K562 (cell line): ENCODE measurements around the gene HPN. TPM values are rescaled to one million over a fixed set of nuclear protein-coding genes. Genes with fewer than 3 reads are reported as not detected.

Experiments
- ATAC-seq: fragments of 200-7000 bp; cut with Tn5 transposase; 3 replicates; pipeline ENCODE4 v1.9.1; 2020; ENCODE audit warnings: moderate library complexity
- BruUV-seq: library from RNA; stranded (reverse); fragments of 400-500 nt; replicated peaks from 2 replicates; lab custom pipeline; 2021; lab: Mats Ljungman, UMichigan
- CTCF ChIA-PET: fragments of 300-600 bp; formaldehyde crosslinking; extraction: SDS; loops from one replicate; lab custom pipeline; 2021; ENCODE audit warnings: low intra/inter-chr PET ratio; lab: Yijun Ruan, JAX
- POLR2A ChIA-PET: fragments of 300-600, 350-650 bp; sonication (Branson Sonifier 250); formaldehyde crosslinking; extraction: SDS; loops from one replicate; lab custom pipeline; 2021; ENCODE audit warnings: antibody characterized with exemption, inconsistent platforms; lab: Yijun Ruan, JAX
- DNase-seq, 4 experiments: peaks; one replicate each; pipeline versions ENCODE4 v3.0.0 to v3.0.0-alpha.2; 2011 to 2018; ENCODE audit warnings: low spot score in 3 of 4, mixed read lengths in 3 of 4; ENCODE audit errors: extremely low read depth in 1 of 4
- FAIRE-seq: peaks from 2 replicates; lab custom pipeline; 2011; peaks lifted over from hg19 to GRCh38; lab: Jason Lieb, UNC
- H2AFZ ChIP-seq: 2 replicates; pipeline ENCODE4 v1.6.0; 2011; ENCODE audit warnings: low read depth, low read length, control low read depth, inconsistent platforms
- H3K27ac ChIP-seq: fragments of 200-600 bp; 3 replicates; pipeline ENCODE4 v1.8.0; 2011; ENCODE audit warnings: low read depth, mild to moderate bottlenecking, control low read depth, inconsistent platforms, low read length, moderate library complexity, mixed read lengths; ENCODE audit errors: extremely low read depth
- H3K27me3 ChIP-seq, 2 experiments: fragments of 300-600 bp in 1 of 2; 2 replicates in 1 of 2; 3 replicates in 1 of 2; pipeline versions ENCODE4 v1.6.0 to v1.8.0; 2011; ENCODE audit warnings: inconsistent platforms in 2 of 2, low read length in 2 of 2, mild to moderate bottlenecking in 1 of 2, mixed read lengths in 1 of 2, moderate library complexity in 1 of 2; ENCODE audit not compliant: control insufficient read depth in 2 of 2, insufficient read depth in 2 of 2
- H3K36me3 ChIP-seq: fragments of 300-600 bp; 3 replicates; pipeline ENCODE4 v1.8.0; 2011; ENCODE audit warnings: mild to moderate bottlenecking, low read length, inconsistent platforms; ENCODE audit not compliant: control insufficient read depth, insufficient read depth
- H3K4me1 ChIP-seq, 2 experiments: fragments of 200-600 bp in 1 of 2; replicated peaks in 1 of 2; 2 replicates in 1 of 2; 3 replicates in 1 of 2; pipeline versions ENCODE4 v1.5.1 to v1.8.0; 2011; ENCODE audit warnings: inconsistent platforms in 2 of 2, low read length in 2 of 2, mild to moderate bottlenecking in 1 of 2, mixed read lengths in 1 of 2, moderate library complexity in 1 of 2; ENCODE audit not compliant: control insufficient read depth in 2 of 2, insufficient read depth in 2 of 2
- H3K4me2 ChIP-seq: 2 replicates; pipeline ENCODE4 v1.6.1; 2011; ENCODE audit warnings: low read length, control low read depth, inconsistent platforms, mixed read lengths; ENCODE audit not compliant: insufficient read depth
- H3K4me3 ChIP-seq: fragments of 200-600 bp; sonication (generic), shearing (Covaris generic); 2 replicates; pipeline ENCODE4 v1.5.1; 2016; ENCODE audit warnings: control low read depth, inconsistent platforms
- H3K79me2 ChIP-seq: fragments of 200-600 bp; 3 replicates; pipeline ENCODE4 v1.8.0; 2011; ENCODE audit warnings: low read length, inconsistent platforms; ENCODE audit not compliant: control insufficient read depth, insufficient read depth
- H3K9ac ChIP-seq, 2 experiments: 2 replicates each; pipeline versions ENCODE4 v1.6.0 to v1.6.1; 2011; ENCODE audit warnings: low read depth in 2 of 2, low read length in 2 of 2, control low read depth in 1 of 2, inconsistent platforms in 1 of 2, mild to moderate bottlenecking in 1 of 2, mixed read lengths in 1 of 2; ENCODE audit not compliant: insufficient read depth in 1 of 2
- H3K9me1 ChIP-seq: one replicate; pipeline ENCODE4 v1.6.0; 2011; ENCODE audit warnings: inconsistent platforms, mild to moderate bottlenecking, low read length, moderate library complexity; ENCODE audit not compliant: control insufficient read depth, insufficient read depth
- H3K9me3 ChIP-seq: replicated peaks from 2 replicates; pipeline ENCODE4 v1.5.1; 2011; ENCODE audit warnings: low read depth, low read length, inconsistent platforms; ENCODE audit not compliant: control insufficient read depth, insufficient read depth
- H4K20me1 ChIP-seq: replicated peaks from 2 replicates; pipeline ENCODE4 v1.6.1; 2011; ENCODE audit warnings: low read length, inconsistent platforms, mixed read lengths; ENCODE audit not compliant: control insufficient read depth, insufficient read depth
- WGBS: fragments of 100-300 bp; shearing (Covaris generic); methylation state at CpG from one replicate; pipeline ENCODE4 v1.1.6; 2016; ENCODE audit warnings: low coverage, mixed read lengths; ENCODE audit not compliant: insufficient coverage; ENCODE audit errors: missing lambda C conversion rate; 5-methylcytosine and 5-hydroxymethylcytosine counted together
- in situ Hi-C: fragments of 300-500 bp; cut with MboI; formaldehyde crosslinking; loops from 4 replicates; pipeline ENCODE4 v1.15.0; 2018; ENCODE audit warnings: inconsistent platforms, mixed read lengths
- intact Hi-C: fragments of 100-400 bp; cut with micrococcal nuclease; formaldehyde crosslinking; loops from 2 replicates; pipeline ENCODE4 v1.14.2; 2022
- polyA plus RNA-seq, 8 experiments: library from polyadenylated mRNA; depleted of rRNA in 4 of 8; stranded (reverse) in 5 of 8; unstranded in 3 of 8; fragments of >200 nt; fragmentation: Nextera tagmentation in 2 of 8; fragmentation: Illumina TruSeq in 1 of 8; extraction: Ambion mirVana in 2 of 8; extraction: Trizol in 1 of 8; gene quantifications; 2 replicates each; pipeline versions ENCODE4 v1.2.1 to v1.2.3, GENCODE V29; 2011 to 2014; ENCODE audit warnings: inconsistent platforms in 1 of 8, missing spikeins in 1 of 8
- total RNA-seq, 7 experiments: library from RNA; depleted of rRNA in 6 of 7; stranded (reverse); fragments of >200 nt in 6 of 7; fragmentation: Illumina TruSeq in 2 of 7; extraction: Trizol in 2 of 7; gene quantifications; 2 replicates each; pipeline versions ENCODE4 v1.2.1 to v1.2.3, GENCODE V29; 2011 to 2021; ENCODE audit warnings: low replicate concordance in 1 of 7
- TF ChIP-seq, protein P1 (sequence below), 2 experiments: fragments of 250-450 bp in 1 of 2; fragments of 450-650 bp in 1 of 2; sonication (Bioruptor Pico) in 1 of 2; IDR thresholded peaks; 2 replicates each; pipeline versions ENCODE4 v1.6.1 to v1.8.0; 2016 to 2021; ENCODE audit warnings: mild to moderate bottlenecking in 2 of 2, moderate library complexity in 2 of 2, missing compliant biosample characterization in 1 of 2, missing genetic modification characterization in 1 of 2
- TF ChIP-seq, protein P2 (sequence below): fragments of 450-650 bp; IDR thresholded peaks from 2 replicates; pipeline ENCODE4 v1.6.1; 2018; ENCODE audit not compliant: partially characterized antibody

HPN gene
- total and polyA plus RNA-seq, 9 of the 15 experiments (the other 6 are each of a cell fraction or from before 2014, with no cell fraction given): 0.10 to 0.20 TPM; not detected in 7

DNA sequence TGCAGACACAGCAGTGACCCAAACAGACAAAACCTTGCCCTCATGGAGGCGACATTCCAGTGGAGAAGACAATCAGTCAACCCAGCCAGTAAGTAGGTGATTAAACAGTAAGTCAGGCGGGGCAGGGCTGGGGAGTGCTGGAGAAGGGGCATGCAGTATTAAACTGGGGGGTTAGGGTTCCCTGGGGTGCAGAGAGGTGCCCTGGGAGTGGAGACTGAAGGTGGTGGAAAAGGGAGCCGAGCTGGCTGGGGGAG lies 42.9 kb downstream of the HPN start:
- no peak overlapping the region for H3K4me2 ChIP-seq
- WGBS: 32% methylated on average over 2 of the region's 3 CpGs
- POLR2A ChIA-PET: no interaction called here
- H2AFZ ChIP-seq: no peak overlapping the region
- H3K4me3 ChIP-seq: no peak overlapping the region
- H3K9me3 ChIP-seq: no peaks in the 10 kb centered on the region
- H3K9me1 ChIP-seq: no peaks in the 10 kb centered on the region
- no peak for DNase-seq
- peaks cover 7 to 21% of the 10 kb centered on the region in 2 experiments; a peak in 3 of 5 replicates for H3K27me3 ChIP-seq
- no TSS peak for BruUV-seq
- peaks cover 0 to 19% of the 10 kb centered on the region in 2 experiments; a peak in 2 of 5 replicates for H3K4me1 ChIP-seq
- intact Hi-C loops: no loop called here
- no peaks in the 10 kb centered on the region for H4K20me1 ChIP-seq
- CTCF ChIA-PET: no interaction called here
- no peaks in the 10 kb centered on the region for H3K36me3 ChIP-seq
- peak overlapping the region in 1 of 2 experiments; percentile 15; a peak in 1 of 4 replicates for H3K9ac ChIP-seq
- no peak overlapping the region for H3K27ac ChIP-seq
- TF ChIP-seq, protein P1, sequence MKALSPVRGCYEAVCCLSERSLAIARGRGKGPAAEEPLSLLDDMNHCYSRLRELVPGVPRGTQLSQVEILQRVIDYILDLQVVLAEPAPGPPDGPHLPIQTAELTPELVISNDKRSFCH (CRISPR knock-in tag; IDR thresholded peaks at IDR 0.05): no peak
- TF ChIP-seq, protein P1 (tag; IDR thresholded peaks at IDR 0.05): no peak
- TF ChIP-seq, protein P2, sequence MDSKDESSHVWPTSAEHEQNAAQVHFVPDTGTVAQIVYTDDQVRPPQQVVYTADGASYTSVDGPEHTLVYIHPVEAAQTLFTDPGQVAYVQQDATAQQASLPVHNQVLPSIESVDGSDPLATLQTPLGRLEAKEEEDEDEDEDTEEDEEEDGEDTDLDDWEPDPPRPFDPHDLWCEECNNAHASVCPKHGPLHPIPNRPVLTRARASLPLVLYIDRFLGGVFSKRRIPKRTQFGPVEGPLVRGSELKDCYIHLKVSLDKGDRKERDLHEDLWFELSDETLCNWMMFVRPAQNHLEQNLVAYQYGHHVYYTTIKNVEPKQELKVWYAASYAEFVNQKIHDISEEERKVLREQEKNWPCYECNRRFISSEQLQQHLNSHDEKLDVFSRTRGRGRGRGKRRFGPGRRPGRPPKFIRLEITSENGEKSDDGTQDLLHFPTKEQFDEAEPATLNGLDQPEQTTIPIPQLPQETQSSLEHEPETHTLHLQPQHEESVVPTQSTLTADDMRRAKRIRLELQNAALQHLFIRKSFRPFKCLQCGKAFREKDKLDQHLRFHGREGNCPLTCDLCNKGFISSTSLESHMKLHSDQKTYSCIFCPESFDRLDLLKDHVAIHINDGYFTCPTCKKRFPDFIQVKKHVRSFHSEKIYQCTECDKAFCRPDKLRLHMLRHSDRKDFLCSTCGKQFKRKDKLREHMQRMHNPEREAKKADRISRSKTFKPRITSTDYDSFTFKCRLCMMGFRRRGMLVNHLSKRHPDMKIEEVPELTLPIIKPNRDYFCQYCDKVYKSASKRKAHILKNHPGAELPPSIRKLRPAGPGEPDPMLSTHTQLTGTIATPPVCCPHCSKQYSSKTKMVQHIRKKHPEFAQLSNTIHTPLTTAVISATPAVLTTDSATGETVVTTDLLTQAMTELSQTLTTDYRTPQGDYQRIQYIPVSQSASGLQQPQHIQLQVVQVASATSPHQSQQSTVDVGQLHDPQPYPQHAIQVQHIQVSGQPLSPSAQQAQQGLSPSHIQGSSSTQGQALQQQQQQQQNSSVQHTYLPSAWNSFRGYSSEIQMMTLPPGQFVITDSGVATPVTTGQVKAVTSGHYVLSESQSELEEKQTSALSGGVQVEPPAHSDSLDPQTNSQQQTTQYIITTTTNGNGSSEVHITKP: no peak
- in situ Hi-C loops: no loop called here
- ATAC-seq: no peak
- no peak for FAIRE-seq
- H3K79me2 ChIP-seq: no peaks in the 10 kb centered on the region
